SU-DHL-6 (cell line): ENCODE data around the gene VAV3.

Source experiments
- H2AFZ ChIP-seq: fragments of 200-600 bp; sonication (generic); 2 replicates; pipeline ENCODE4 v1.6.1; 2014; ENCODE audit warnings: low read depth, mild to moderate bottlenecking, moderate library complexity, mixed read lengths, antibody characterized with exemption, low read length; ENCODE audit not compliant: severe bottlenecking
- H3F3A ChIP-seq: fragments of 200-600 bp; shearing (Covaris generic); 2 replicates; pipeline ENCODE4 v1.6.0; 2016; ENCODE audit warnings: antibody characterized with exemption, mild to moderate bottlenecking; ENCODE audit not compliant: insufficient read depth
- H3K27ac ChIP-seq: fragments of 200-600 bp; sonication (generic); 2 replicates; pipeline ENCODE4 v1.5.1; 2016; ENCODE audit warnings: low read depth, mild to moderate bottlenecking, low read length, moderate library complexity, mixed read lengths
- H3K27me3 ChIP-seq: fragments of 200-600 bp; sonication (generic), shearing (Covaris generic); 2 replicates; pipeline ENCODE4 v1.6.0; 2014; ENCODE audit warnings: mild to moderate bottlenecking, low read length
- H3K36me3 ChIP-seq: fragments of 200-600 bp; sonication (generic); 2 replicates; pipeline ENCODE4 v1.6.1; 2014; ENCODE audit warnings: mild to moderate bottlenecking, low read length, mixed read lengths
- H3K4me2 ChIP-seq: fragments of 300-600, 200-600 bp; shearing (Covaris generic), sonication (generic); 2 replicates; pipeline ENCODE4 v1.6.0; 2014; ENCODE audit warnings: low read length, low read depth, mild to moderate bottlenecking; ENCODE audit not compliant: poor library complexity, severe bottlenecking
- H3K4me3 ChIP-seq: fragments of 200-600 bp; sonication (generic); 2 replicates; pipeline ENCODE4 v1.5.1; 2014; ENCODE audit warnings: antibody characterized with exemption, low read length, mild to moderate bottlenecking, mixed read lengths; ENCODE audit not compliant: insufficient read depth, poor library complexity, severe bottlenecking
- H3K79me2 ChIP-seq: fragments of 200-600 bp; sonication (generic); 2 replicates; pipeline ENCODE4 v1.6.1; 2014; ENCODE audit warnings: mild to moderate bottlenecking, low read length, moderate library complexity; ENCODE audit not compliant: insufficient read depth
- H3K9ac ChIP-seq: fragments of 200-600 bp; sonication (generic); 2 replicates; pipeline ENCODE4 v1.7.0; 2014; ENCODE audit warnings: mild to moderate bottlenecking, low read length
- H3K9me2 ChIP-seq: fragments of 200-600 bp; sonication (generic); replicated peaks from 2 replicates; pipeline ENCODE4 v1.6.1; 2014; ENCODE audit warnings: low read length; ENCODE audit not compliant: insufficient read depth
- H3K9me3 ChIP-seq: fragments of 200-600 bp; sonication (generic); 2 replicates; pipeline ENCODE4 v1.6.1; 2014; ENCODE audit warnings: low read length, mixed read lengths; ENCODE audit not compliant: insufficient read depth
- H4K20me1 ChIP-seq: fragments of 200-600 bp; sonication (generic); 2 replicates; pipeline ENCODE4 v1.6.1; 2014; ENCODE audit warnings: low read depth, mild to moderate bottlenecking, antibody characterized with exemption, low read length, moderate library complexity, mixed read lengths
- EZH2phosphoT487 ChIP-seq: fragments of 200-600 bp; sonication (generic), shearing (Covaris generic); conservative IDR thresholded peaks from 2 replicates; pipeline ENCODE4 v1.6.1; 2018; ENCODE audit warnings: mild to moderate bottlenecking, antibody characterized with exemption, low read length, moderate library complexity, mixed read lengths
- TF ChIP-seq, protein P1 (sequence below): fragments of 200-600 bp; sonication (generic); IDR thresholded peaks from one replicate; pipeline ENCODE4 v1.5.1; 2017; ENCODE audit warnings: antibody characterized with exemption, mild to moderate bottlenecking, low read length, moderate library complexity; ENCODE audit not compliant: insufficient read depth, poor library complexity, severe bottlenecking

The VAV3 gene

DNA sequence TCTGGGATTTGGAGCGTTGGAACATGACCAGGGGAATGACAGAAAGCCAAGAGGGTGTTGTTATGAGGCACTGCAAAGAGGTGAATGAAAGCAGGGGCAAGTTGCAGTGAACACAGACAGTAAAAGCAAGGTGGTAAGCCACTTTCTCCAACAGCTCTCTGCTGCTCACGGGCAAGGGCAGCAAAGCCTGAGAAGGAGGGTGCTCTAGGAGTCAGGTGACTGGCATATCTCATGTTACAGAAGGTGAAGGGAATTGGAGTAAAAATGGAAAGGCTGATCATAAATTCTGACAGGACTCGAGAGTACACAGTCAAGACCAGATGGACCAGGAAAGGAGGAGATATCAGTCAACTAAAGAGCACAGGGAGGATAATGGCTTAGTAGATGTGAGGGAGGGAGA, 14.5 kb downstream of the VAV3 start:
- Histone ChIP-seq H3K9me2 (no peaks in the 10 kb centered on the region), H3K9me3 (no peaks in the 10 kb centered on the region), H3K79me2 (no peaks in the 10 kb centered on the region), H3K36me3 (no peaks in the 10 kb centered on the region), H2AFZ (no peak overlapping the region), H4K20me1 (no peaks in the 10 kb centered on the region), H3K27me3 (no peaks in the 10 kb centered on the region), H3K4me2 (no peak overlapping the region), H3K4me3 (no peak overlapping the region), H3K9ac (no peak overlapping the region), H3F3A (no peaks in the 10 kb centered on the region), H3K27ac (no peak overlapping the region)
- TF ChIP-seq EZH2phosphoT487: no peak
- TF ChIP-seq, protein P1, sequence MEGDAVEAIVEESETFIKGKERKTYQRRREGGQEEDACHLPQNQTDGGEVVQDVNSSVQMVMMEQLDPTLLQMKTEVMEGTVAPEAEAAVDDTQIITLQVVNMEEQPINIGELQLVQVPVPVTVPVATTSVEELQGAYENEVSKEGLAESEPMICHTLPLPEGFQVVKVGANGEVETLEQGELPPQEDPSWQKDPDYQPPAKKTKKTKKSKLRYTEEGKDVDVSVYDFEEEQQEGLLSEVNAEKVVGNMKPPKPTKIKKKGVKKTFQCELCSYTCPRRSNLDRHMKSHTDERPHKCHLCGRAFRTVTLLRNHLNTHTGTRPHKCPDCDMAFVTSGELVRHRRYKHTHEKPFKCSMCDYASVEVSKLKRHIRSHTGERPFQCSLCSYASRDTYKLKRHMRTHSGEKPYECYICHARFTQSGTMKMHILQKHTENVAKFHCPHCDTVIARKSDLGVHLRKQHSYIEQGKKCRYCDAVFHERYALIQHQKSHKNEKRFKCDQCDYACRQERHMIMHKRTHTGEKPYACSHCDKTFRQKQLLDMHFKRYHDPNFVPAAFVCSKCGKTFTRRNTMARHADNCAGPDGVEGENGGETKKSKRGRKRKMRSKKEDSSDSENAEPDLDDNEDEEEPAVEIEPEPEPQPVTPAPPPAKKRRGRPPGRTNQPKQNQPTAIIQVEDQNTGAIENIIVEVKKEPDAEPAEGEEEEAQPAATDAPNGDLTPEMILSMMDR: no peak

GRCh38 chr1:107949467-107950253, 15.3 kb downstream of the VAV3 start:
- H3K27me3 ChIP-seq: no peaks in the 10 kb centered on the region
- H3K36me3 ChIP-seq: no peaks in the 10 kb centered on the region
- no peaks in the 10 kb centered on the region for H3K79me2 ChIP-seq
- TF ChIP-seq EZH2phosphoT487: no peak
- TF ChIP-seq, protein P1: no peak
- H3K9ac ChIP-seq: no peak overlapping the region
- H3F3A ChIP-seq: no peaks in the 10 kb centered on the region
- no peak overlapping the region for H3K27ac ChIP-seq
- no peak overlapping the region for H3K4me3 ChIP-seq
- no peak overlapping the region for H3K4me2 ChIP-seq
- no peaks in the 10 kb centered on the region for H3K9me2 ChIP-seq
- H4K20me1 ChIP-seq: no peaks in the 10 kb centered on the region
- no peaks in the 10 kb centered on the region for H3K9me3 ChIP-seq
- no peak overlapping the region for H2AFZ ChIP-seq

- no peaks in the 10 kb centered on the region for H4K20me1 ChIP-seq
- no peaks in the 10 kb centered on the region for H3K27me3 ChIP-seq
- no peak overlapping the region for H3K9ac ChIP-seq
- no peaks in the 10 kb centered on the region for H3K79me2 ChIP-seq
- H3K4me3 ChIP-seq: no peak overlapping the region
- no peaks in the 10 kb centered on the region for H3K9me2 ChIP-seq
- no peak overlapping the region for H2AFZ ChIP-seq
- no peaks in the 10 kb centered on the region for H3K36me3 ChIP-seq
- no peaks in the 10 kb centered on the region for H3K9me3 ChIP-seq
- no peak overlapping the region for H3K4me2 ChIP-seq
- TF ChIP-seq EZH2phosphoT487: no peak
- TF ChIP-seq, protein P1: no peak
- no peak overlapping the region for H3K27ac ChIP-seq
- no peaks in the 10 kb centered on the region for H3F3A ChIP-seq
Measured at GRCh38 chr1:107946794-107947193, 18.2 kb downstream of the VAV3 start.
